Stimulated activated CD8-positive, alpha-beta memory T cell treated with anti-CD3 and anti-CD28 coated beads, Interleukin-7, amount 100 ng/mL, for 4 hours (primary cell): Measurements from ENCODE around the gene MEG3.

Experiments
- DNase-seq, 2 donors: peaks; one replicate each; pipeline ENCODE4 v3.0.0-alpha.2; 2020; ENCODE audit warnings: low read depth in 2 of 2

Gene MEG3

GRCh38 chr14:100832311-100832960, 6.5 kb downstream of the MEG3 start:
- DNase-seq, result no peak

GRCh38 chr14:100834082-100834793, 8.3 kb downstream of the MEG3 start:
- DNase-seq, result no peak

DNA sequence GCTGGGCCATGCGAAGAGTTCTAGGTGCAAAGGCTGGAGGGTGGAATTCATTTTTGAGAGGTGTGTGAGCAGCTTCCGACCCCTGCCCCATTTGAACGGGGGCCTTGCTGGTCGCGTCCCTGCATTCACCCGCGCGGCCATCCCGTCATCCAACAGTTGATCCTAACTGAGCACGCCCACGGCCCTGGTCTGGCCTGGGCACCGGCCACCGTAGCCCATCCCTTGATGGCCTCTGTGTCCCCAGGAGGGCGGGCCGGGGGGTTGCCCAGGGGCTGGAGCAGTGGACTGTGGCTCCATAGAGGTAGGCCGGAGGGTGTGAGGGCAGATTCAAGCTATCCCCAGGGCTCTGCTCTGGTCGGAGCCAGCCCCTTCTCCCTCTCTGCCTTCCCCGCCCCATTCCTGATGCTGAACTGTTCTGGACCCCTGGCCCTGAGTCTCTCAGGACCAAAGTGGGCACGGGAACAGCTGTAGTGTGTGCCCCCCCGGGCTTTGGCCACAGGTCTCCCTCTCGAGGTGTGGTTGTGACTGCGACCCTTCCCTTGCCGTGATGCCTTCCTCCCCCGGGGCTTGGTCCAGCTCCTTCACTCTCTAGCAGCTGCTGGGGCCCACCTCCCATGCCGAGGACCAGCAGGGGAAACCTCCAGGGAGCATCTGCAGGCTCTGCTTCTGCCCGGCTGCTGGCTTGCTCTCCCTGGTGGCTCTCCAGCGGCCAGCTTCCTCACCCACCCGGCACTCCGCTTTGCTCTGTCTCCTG, 9.1 kb downstream of the MEG3 start:
- DNase-seq, result no peak

DNA sequence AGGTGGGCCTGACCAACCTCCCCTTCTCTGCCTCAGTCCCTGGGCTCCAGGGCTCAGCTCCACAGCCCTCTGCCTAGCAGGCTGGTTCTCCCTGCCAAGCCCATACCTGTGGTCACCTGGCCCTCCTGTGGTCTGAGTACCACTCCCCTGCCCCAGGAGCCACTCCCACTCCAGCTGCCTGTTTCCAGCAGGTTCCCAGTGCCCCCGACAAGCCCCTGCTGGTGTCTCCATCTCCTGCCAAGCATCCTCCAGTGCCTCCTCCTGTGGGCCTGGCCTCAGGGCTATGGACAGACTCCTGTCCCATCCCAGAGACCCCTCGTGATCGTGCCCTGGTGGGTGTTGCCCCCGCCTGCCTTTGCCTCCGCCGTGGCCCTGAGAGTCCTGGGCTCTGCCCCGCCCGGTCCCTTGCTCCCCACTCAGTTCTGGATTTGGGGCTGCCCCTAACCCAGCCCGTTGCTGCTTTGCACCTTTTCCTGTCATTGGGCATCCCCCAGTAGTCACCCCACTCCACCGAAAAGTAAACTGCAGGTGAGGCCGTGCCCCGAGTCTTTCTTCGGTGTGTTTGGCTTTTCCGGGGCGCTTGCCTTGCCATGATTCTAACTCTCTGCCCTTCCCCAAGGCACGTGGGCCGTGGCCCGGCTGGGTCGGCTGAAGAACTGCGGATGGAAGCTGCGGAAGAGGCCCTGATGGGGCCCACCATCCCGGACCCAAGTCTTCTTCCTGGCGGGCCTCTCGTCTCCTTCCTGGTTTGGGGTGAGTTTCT, 9.8 kb downstream of the MEG3 start:
- DNase-seq, result no peak

- no peak for DNase-seq
Observed at GRCh38 chr14:100836311-100836805, 10.4 kb downstream of the MEG3 start.

DNA sequence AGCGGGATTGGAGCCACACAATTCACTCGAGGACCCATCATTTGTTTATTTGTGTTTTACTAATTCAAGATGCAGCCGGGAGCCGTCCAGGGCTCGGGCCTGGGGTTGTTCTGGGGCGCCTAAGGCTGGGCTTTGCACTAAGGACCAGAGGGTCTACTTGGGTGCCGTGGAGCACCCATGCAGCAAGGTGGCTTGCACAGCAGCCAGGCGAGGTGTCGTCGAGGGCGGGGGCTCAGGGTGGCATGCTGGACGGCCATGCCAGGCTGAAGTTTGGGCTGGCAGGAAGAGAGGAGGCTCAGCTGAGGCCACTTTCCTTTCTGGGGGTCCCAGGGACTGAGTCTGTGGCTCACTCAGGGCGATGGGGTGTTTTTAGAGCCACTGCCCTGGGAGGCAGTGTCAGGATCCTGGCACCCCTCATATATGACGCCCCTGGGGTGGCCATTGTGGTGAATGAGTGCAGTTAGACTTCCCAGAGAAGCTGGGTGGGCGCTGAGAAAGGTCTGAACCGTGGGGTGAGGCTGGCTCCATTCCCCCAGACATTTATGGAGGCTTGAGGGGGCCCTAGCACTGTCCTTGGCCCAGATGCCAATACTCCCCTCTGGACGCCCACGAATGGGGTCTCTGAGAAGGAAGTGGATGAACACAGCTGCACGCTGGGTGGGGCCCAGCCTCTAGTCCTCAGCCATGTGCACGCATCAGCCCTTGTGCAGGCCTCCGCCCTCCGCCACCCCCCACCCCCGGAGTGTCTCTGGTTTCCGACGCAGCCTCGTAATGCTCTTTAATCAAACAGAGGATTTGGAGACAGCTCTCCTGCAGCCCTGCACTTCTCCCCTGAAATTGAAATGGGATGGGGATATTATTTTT, 11.3 kb downstream of the MEG3 start:
- DNase-seq, result no peak

DNA sequence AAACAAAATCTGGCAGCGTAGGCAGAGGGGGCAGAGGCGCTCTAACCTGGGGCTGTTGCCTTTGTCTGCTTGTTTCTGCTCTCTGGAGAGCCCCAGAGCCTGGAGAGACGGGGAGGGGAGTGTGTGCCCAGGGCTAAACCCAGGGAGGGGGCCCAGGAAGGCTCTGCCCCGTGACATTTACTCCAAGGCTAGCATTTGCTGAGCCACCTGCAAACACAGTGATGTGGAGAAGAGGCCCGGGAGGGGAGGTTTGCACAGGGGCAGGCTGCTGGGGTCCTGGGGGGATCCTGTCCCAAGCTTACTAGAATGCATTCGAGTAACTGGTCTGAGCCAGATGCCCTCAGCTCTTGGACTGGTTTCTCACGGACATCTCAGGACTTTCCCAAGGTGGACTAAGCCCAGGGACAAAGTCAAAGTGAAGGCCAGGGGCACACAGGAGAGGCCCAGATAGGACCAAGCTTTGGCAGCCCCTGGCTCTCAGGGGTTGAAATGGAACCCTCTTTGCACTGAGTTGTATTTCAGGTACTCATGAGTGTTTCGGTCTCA, 12.0 kb downstream of the MEG3 start:
- no peak for DNase-seq

DNA sequence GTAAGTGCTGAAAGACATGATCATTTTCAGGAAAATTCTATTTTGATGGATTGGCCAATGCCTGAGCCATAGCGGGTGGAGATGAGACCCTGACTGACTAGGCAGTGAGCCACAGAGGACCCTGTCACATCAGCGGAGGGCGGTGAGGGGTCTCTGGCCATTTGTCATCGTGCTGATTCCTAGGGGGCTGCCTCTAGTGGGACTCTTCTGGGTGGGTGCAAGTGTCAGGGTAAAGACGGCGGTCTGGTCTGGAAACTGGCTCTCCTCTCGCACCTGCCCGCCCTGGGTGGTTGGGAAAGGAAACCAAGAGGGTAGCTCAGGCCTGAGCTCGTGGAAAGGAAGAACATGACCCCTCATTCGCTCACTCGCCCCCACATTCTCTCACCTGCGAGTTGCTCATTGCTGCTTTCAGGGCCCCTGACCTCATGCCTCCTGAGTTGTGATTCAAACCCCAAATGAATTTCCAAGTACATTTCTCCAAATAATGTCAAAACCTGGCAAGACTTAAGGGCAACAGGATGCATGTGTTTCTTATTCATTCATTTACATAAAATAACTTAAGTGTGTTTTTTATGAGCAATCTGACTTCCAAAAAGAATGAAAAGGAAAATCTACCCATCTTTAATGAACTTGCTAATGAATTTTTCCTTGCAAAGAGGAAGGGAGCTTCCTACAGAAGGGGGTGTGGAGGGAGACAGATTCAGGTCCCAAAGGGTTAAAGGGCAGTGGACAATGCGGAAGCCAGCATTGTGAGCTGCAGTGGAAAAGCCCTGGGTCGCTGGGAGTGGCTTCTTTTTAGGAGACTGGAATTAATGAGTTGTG, 12.8 kb downstream of the MEG3 start:
- no peak for DNase-seq

DNA sequence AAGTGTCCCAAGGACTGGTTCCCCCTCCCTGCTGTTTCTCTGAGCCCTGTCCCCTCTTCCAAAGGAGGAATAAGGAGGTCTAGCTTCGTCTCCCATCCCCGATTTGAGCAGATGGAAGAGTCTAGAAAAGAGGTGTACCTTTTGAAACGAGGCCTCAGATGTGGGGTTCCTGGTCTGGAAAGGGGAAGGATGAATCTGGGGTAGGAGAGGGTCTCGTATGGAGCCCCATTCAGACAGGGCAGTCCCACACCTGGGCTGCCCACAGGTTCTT, 13.3 kb downstream of the MEG3 start:
- DNase-seq, result no peak

GRCh38 chr14:100839681-100840111, 13.8 kb downstream of the MEG3 start:
- DNase-seq, result no peak

GRCh38 chr14:100840286-100841065, 14.6 kb downstream of the MEG3 start:
- DNase-seq, result no peak

- no peak for DNase-seq
Observed at GRCh38 chr14:100841066-100841760, 15.3 kb downstream of the MEG3 start.

GRCh38 chr14:100841761-100842403, 16.0 kb downstream of the MEG3 start:
- DNase-seq, result no peak

GRCh38 chr14:100842799-100843198, 16.9 kb downstream of the MEG3 start:
- no peak for DNase-seq

- DNase-seq, result no peak
Observed at GRCh38 chr14:100844082-100844408, 18.1 kb downstream of the MEG3 start.

DNA sequence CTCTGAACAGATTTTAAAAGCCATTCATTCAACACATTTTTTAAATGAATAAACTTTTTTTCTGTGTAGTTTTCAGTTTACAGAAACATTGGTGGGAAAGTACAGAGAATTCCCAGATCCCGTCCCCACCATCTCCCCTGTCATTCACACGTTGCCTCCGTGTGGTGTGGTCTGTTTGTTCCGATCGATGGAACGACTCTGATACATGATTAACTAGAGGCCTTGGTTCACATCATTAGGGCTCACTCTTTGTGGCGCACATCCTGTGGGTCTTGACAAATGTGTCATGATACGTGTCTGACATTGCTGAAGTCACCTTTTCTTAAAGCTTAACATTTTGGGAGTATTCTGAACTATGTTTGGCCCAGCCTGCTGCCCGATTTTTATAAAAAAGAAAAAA, 18.5 kb downstream of the MEG3 start:
- no peak for DNase-seq

DNA sequence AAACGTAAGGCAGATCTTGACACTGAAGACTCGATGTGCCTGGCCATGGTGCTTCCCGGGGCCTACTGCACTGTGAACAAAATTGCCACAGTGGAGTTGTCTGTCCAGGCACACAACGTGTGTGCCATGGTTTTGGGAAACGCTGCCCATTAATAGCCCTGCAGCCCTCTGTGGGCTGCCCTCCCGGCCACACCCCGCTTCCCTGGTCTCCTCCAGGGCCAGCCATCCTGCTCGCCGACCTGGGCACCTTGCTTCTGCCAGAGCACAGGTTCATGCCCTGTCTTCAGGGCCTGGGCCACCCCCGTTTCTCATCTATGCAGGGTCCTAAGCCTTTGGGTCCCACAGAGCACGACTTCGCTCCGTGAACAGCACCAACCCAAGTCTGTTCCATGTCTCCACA, 18.9 kb downstream of the MEG3 start:
- no peak for DNase-seq

- no peak for DNase-seq
Observed at GRCh38 chr14:100845341-100845740, 19.4 kb downstream of the MEG3 start.
